NCI-H2196 treated with DMSO at 0.1 percent for 48 hours (cell line): ENCODE data around the gene ZNF212.

Experiments used
- DNase-seq: peaks from one replicate; lab custom pipeline; 2025; ENCODE audit not compliant: unreplicated experiment; lab: John Stamatoyannopoulos, UW

Gene ZNF212

GRCh38 chr7:149304006-149304405 is 64.6 kb downstream of the ZNF212 start:
- DNase-seq = no peak
